ENCODE measurements around the gene HAPSTR1.

GRCh38 chr16:9092282-9092977 is 986 bp downstream of the HAPSTR1 start:
- TF ChIP-seq, protein P1, sequence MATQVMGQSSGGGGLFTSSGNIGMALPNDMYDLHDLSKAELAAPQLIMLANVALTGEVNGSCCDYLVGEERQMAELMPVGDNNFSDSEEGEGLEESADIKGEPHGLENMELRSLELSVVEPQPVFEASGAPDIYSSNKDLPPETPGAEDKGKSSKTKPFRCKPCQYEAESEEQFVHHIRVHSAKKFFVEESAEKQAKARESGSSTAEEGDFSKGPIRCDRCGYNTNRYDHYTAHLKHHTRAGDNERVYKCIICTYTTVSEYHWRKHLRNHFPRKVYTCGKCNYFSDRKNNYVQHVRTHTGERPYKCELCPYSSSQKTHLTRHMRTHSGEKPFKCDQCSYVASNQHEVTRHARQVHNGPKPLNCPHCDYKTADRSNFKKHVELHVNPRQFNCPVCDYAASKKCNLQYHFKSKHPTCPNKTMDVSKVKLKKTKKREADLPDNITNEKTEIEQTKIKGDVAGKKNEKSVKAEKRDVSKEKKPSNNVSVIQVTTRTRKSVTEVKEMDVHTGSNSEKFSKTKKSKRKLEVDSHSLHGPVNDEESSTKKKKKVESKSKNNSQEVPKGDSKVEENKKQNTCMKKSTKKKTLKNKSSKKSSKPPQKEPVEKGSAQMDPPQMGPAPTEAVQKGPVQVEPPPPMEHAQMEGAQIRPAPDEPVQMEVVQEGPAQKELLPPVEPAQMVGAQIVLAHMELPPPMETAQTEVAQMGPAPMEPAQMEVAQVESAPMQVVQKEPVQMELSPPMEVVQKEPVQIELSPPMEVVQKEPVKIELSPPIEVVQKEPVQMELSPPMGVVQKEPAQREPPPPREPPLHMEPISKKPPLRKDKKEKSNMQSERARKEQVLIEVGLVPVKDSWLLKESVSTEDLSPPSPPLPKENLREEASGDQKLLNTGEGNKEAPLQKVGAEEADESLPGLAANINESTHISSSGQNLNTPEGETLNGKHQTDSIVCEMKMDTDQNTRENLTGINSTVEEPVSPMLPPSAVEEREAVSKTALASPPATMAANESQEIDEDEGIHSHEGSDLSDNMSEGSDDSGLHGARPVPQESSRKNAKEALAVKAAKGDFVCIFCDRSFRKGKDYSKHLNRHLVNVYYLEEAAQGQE (IDR thresholded peaks at IDR 0.05): no peak
- TF ChIP-seq, protein P2, sequence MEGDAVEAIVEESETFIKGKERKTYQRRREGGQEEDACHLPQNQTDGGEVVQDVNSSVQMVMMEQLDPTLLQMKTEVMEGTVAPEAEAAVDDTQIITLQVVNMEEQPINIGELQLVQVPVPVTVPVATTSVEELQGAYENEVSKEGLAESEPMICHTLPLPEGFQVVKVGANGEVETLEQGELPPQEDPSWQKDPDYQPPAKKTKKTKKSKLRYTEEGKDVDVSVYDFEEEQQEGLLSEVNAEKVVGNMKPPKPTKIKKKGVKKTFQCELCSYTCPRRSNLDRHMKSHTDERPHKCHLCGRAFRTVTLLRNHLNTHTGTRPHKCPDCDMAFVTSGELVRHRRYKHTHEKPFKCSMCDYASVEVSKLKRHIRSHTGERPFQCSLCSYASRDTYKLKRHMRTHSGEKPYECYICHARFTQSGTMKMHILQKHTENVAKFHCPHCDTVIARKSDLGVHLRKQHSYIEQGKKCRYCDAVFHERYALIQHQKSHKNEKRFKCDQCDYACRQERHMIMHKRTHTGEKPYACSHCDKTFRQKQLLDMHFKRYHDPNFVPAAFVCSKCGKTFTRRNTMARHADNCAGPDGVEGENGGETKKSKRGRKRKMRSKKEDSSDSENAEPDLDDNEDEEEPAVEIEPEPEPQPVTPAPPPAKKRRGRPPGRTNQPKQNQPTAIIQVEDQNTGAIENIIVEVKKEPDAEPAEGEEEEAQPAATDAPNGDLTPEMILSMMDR (IDR thresholded peaks at IDR 0.05): peak; percentile 22; the same call in 1 of the 3 replicates
- no peak for TF ChIP-seq KDM5A (IDR thresholded peaks at IDR 0.05)
- no peak for TF ChIP-seq POLR2A (IDR thresholded peaks at IDR 0.05; ENCODE audit: low read length)
- TF ChIP-seq EP300 (IDR thresholded peaks at IDR 0.05): no peak
- no peak for TF ChIP-seq SMC3 (IDR thresholded peaks at IDR 0.05)
- no peak for TF ChIP-seq KDM1A (IDR thresholded peaks at IDR 0.05; ENCODE audit: low read depth)
- TF ChIP-seq, protein P3, sequence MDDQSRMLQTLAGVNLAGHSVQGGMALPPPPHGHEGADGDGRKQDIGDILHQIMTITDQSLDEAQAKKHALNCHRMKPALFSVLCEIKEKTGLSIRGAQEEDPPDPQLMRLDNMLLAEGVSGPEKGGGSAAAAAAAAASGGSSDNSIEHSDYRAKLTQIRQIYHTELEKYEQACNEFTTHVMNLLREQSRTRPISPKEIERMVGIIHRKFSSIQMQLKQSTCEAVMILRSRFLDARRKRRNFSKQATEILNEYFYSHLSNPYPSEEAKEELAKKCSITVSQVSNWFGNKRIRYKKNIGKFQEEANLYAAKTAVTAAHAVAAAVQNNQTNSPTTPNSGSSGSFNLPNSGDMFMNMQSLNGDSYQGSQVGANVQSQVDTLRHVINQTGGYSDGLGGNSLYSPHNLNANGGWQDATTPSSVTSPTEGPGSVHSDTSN (IDR thresholded peaks at IDR 0.05): no peak
- TF ChIP-seq MAX (IDR thresholded peaks at IDR 0.05): no peak
- TF ChIP-seq ZNF302 (CRISPR knock-in tag; IDR thresholded peaks at IDR 0.05): no peak
- TF ChIP-seq NR3C1 (IDR thresholded peaks at IDR 0.05): no peak
- no peak for TF ChIP-seq RFX5 (IDR thresholded peaks at IDR 0.05)

Data from A549 (cell line).